Measurements from ENCODE around the gene SHFL. TPM values are rescaled to one million over a fixed set of nuclear protein-coding genes. Genes with fewer than 3 reads are reported as not detected.

Gene SHFL
- total RNA-seq, 1 experiment from 2014 or later: 17.2 TPM

- ATAC-seq: no peak
- BruUV-seq (replicated peaks): no TSS peak
These were observed 48.3 kb upstream of the SHFL start for GRCh38 chr19:10037809-10038208.

GRCh38 chr19:10043286-10043927, 42.7 kb upstream of the SHFL start:
- intact Hi-C loops (cut with micrococcal nuclease): no loop called here
- no peaks in the 10 kb centered on the region for H3K36me3 ChIP-seq (ENCODE audit: low read depth, low read length)
- no peak overlapping the region for H3K4me2 ChIP-seq (ENCODE audit: low read length)
- H4K20me1 ChIP-seq (ENCODE audit: low read length): no peaks in the 10 kb centered on the region
- H3K27me3 ChIP-seq (ENCODE audit: low read length): no peaks in the 10 kb centered on the region
- ChIA-PET POLR2A (ENCODE audit: unreplicated experiment) (no interaction called here), CTCF (interaction anchor here (0.6 kb wide), 1 partner anchor 345 kb away, joined by 3 read pairs; no protein-coding TSS in a partner anchor)
- BruUV-seq (replicated peaks): no TSS peak
- DNase-seq (peak; percentile 23), ATAC-seq (no peak)
- peaks cover 40% of the 10 kb centered on the region for H3K9me3 ChIP-seq (ENCODE audit: low read length)
- H3K79me2 ChIP-seq (ENCODE audit: low read length): no peaks in the 10 kb centered on the region
- H3F3A ChIP-seq (ENCODE audit: low read length, unreplicated experiment): no peaks in the 10 kb centered on the region
- H3K9me2 ChIP-seq (replicated peaks; ENCODE audit: low read length): no peaks in the 10 kb centered on the region
- no peak overlapping the region for H3K4me3 ChIP-seq (ENCODE audit: low read length)
- H3K27ac ChIP-seq (ENCODE audit: low read length): no peak overlapping the region
- H3K9ac ChIP-seq (ENCODE audit: low read length): no peak overlapping the region
- H2AFZ ChIP-seq (ENCODE audit: low read length): no peak overlapping the region
- TF ChIP-seq CTCF (conservative IDR thresholded peaks at IDR 0.05; ENCODE audit: low read depth, low read length) (no peak), EZH2 (IDR thresholded peaks at IDR 0.05; ENCODE audit: low read length, unreplicated experiment) (no peak), EZH2phosphoT487 (IDR thresholded peaks at IDR 0.05; ENCODE audit: borderline replicate concordance, low read length) (no peak)
- H3K4me1 ChIP-seq (ENCODE audit: insufficient read depth, low read length): no peaks in the 10 kb centered on the region

More at GRCh38 chr19:10037809-10038208, 48.3 kb upstream of the SHFL start:
- Histone ChIP-seq H3K27me3 (ENCODE audit: low read length) (peaks cover 31% of the 10 kb centered on the region), H3K36me3 (ENCODE audit: low read depth, low read length) (no peaks in the 10 kb centered on the region), H3K4me1 (ENCODE audit: insufficient read depth, low read length) (no peaks in the 10 kb centered on the region), H3K9ac (ENCODE audit: low read length) (no peak overlapping the region), H2AFZ (ENCODE audit: low read length) (no peak overlapping the region), H3K4me3 (ENCODE audit: low read length) (no peak overlapping the region), H3K79me2 (ENCODE audit: low read length) (no peaks in the 10 kb centered on the region), H3K4me2 (ENCODE audit: low read length) (no peak overlapping the region), H3F3A (ENCODE audit: low read length, unreplicated experiment) (no peaks in the 10 kb centered on the region), H3K9me2 (replicated peaks; ENCODE audit: low read length) (no peaks in the 10 kb centered on the region), H3K27ac (ENCODE audit: low read length) (no peak overlapping the region), H3K9me3 (ENCODE audit: low read length) (peaks cover 20% of the 10 kb centered on the region), H4K20me1 (ENCODE audit: low read length) (no peaks in the 10 kb centered on the region)
- POLR2A ChIA-PET (ENCODE audit: unreplicated experiment): no interaction called here
- TF ChIP-seq EZH2phosphoT487 (IDR thresholded peaks at IDR 0.05; ENCODE audit: borderline replicate concordance, low read length) (no peak), EZH2 (IDR thresholded peaks at IDR 0.05; ENCODE audit: low read length, unreplicated experiment) (no peak), CTCF (conservative IDR thresholded peaks at IDR 0.05; ENCODE audit: low read depth, low read length) (no peak)
- CTCF ChIA-PET: no interaction called here
- DNase-seq: no peak
- intact Hi-C loops (cut with micrococcal nuclease): no loop called here

GRCh38 chr19:10044390-10044789, 41.7 kb upstream of the SHFL start:
- Histone ChIP-seq H3K9ac (ENCODE audit: low read length) (no peak overlapping the region), H3K4me3 (ENCODE audit: low read length) (no peak overlapping the region), H3K36me3 (ENCODE audit: low read depth, low read length) (no peaks in the 10 kb centered on the region), H3K79me2 (ENCODE audit: low read length) (no peaks in the 10 kb centered on the region), H3K4me2 (ENCODE audit: low read length) (no peak overlapping the region), H3K27ac (ENCODE audit: low read length) (no peak overlapping the region), H3K9me2 (replicated peaks; ENCODE audit: low read length) (no peaks in the 10 kb centered on the region), H2AFZ (ENCODE audit: low read length) (no peak overlapping the region), H3F3A (ENCODE audit: low read length, unreplicated experiment) (no peaks in the 10 kb centered on the region), H3K27me3 (ENCODE audit: low read length) (no peaks in the 10 kb centered on the region), H3K9me3 (ENCODE audit: low read length) (peaks cover 40% of the 10 kb centered on the region), H4K20me1 (ENCODE audit: low read length) (no peaks in the 10 kb centered on the region), H3K4me1 (ENCODE audit: insufficient read depth, low read length) (no peaks in the 10 kb centered on the region)
- POLR2A ChIA-PET (ENCODE audit: unreplicated experiment): no interaction called here
- intact Hi-C loops (cut with micrococcal nuclease): no loop called here
- no TSS peak for BruUV-seq (replicated peaks)
- DNase-seq (no peak), ATAC-seq (no peak)
- CTCF ChIA-PET: no interaction called here
- TF ChIP-seq EZH2 (IDR thresholded peaks at IDR 0.05; ENCODE audit: low read length, unreplicated experiment) (no peak), EZH2phosphoT487 (IDR thresholded peaks at IDR 0.05; ENCODE audit: borderline replicate concordance, low read length) (no peak), CTCF (conservative IDR thresholded peaks at IDR 0.05; ENCODE audit: low read depth, low read length) (no peak)
